Measurements from ENCODE around the gene TATDN2.
"Not testable (repeated sequence)": the region's sequence is repeated elsewhere in the genome, so short reads cannot be mapped to it uniquely, and the experiment has no call there.

Gene TATDN2

DNA sequence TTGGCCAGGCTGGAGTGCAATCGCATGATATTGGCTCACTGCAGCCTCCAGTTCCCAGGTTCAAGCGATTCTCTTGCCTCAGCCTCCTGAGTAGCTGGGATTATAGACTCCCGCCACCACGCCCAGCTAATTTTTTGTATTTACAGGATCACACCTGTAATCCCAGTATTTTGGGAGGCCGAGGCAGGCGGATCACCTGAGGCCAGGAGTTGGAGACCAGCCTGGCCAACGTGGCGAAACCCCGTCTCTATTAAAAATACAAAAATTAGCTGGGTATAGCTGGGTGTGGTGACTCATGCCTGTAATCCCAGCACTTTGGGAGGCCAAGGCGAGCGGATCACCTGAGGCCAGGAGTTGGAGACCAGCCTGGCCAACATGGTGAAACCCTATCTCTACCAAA is 24.2 kb downstream of the TATDN2 start:
- DNase-seq = not testable (repeated sequence)

GRCh38 chr3:10272977-10273376 is 24.7 kb downstream of the TATDN2 start:
- DNase-seq = no peak

DNA sequence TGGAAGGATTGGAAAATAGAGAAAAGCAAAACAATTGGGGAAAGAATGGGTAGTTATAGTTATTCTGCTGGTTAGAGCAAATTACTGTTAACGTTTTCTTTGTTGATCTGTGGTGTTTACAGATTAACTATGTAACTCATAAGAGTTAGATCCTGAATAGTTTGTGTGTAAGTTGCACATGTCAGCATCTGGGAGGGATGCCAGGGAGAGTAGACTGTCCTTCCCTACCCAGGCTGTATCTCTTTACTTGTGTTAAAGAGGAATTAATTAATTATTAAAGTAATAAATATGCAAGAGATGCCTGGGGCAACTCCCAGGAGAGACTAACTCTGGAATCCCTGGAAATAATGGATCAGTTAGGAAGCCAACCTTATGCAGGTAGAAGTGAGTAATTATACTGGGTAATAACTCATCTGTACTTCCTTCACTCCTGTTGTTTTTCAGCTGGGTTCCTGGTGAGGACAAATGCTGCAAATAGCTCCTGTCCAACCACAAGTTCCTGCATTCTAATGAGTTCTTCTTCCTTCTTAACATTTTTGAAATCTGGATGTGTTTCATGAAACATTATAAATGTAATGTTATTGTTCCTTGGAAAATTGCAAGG is 25.5 kb downstream of the TATDN2 start:
- DNase-seq = no peak

DNA sequence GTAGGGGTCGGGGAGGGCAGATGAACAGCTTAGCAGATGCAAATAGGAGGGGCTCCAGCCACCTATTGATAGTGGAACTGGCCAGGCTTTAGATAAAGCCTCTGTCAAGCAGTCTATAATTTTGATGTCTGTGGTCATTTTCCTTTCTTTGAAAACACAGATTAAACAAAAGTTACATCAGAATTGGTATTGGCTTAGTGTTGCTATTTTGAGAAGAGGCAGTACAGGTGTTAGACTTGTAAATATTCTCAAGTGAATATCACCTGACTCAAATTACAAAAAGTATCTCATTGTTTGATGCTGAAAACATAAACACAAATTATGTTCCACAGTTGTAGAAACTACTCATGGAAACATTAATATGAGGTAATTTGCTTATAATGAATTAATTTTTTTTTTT is 26.3 kb downstream of the TATDN2 start:
- DNase-seq = no peak

DNA sequence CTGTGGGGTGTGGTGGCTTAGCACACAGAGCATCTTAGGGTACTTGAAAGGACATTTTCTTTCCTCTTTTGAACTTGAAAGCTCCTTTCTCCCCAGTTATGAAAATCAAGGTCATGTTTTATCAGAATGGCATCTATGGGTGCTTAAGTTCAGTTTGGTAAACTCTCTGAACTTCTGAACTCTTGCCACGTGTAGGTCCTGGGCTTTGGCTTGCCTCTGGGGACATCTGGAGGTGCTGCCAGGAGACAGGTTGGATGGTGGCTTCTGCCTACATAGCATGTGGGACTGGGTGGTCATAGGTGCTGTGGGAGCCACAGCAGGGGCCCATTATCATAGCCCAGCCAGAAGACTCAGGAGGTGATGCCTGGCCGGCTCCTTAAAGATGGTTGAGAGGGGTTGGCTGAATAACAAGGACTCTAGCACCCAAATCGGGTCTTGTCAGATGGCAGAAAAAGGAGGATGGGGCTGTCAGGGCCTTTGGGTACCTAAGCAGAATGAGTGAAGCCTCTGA is 28.9 kb downstream of the TATDN2 start:
- DNase-seq = no peak

GRCh38 chr3:10278501-10278900 is 30.2 kb downstream of the TATDN2 start:
- no peak for DNase-seq

DNA sequence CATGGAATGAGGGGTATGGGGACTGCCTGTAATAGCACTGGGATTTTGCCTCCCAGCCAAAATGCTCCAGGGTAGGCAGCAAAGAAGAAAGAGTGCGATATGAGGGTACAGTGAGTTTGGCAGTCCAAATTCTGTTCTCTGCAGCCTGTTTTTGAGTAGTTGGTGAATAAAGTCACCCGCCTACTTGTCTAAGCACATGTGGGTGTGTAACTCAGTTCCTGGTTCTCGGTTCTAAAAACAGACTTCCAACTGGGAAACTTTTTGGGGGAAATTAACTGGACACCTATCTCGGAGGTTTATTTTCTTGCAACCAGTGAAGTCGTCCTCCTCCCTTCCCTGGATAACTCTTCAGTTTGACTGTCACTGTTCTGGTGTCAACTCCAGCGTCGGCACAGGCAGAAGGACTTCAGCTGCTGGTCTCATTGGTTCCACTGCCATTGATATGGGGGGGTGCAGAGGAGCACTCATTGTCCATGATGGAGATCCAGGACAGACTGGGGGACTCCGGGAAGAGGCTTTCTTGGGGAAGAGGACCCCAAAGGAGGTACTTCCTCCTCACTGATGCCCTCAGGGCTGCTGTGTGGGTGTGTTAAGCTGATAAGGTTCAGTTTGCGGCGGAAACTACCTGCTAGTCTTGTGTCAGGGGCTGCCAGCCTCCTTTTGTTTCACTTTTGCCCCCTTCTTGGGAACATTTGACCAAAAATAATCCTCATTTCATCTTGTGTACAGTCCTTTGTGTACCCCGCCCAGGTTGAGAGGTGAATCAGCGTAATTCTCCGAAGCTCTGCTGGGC is 31.3 kb downstream of the TATDN2 start:
- DNase-seq = no peak

- no peak for DNase-seq
Observed at GRCh38 chr3:10280177-10280529, 31.9 kb downstream of the TATDN2 start.

DNA sequence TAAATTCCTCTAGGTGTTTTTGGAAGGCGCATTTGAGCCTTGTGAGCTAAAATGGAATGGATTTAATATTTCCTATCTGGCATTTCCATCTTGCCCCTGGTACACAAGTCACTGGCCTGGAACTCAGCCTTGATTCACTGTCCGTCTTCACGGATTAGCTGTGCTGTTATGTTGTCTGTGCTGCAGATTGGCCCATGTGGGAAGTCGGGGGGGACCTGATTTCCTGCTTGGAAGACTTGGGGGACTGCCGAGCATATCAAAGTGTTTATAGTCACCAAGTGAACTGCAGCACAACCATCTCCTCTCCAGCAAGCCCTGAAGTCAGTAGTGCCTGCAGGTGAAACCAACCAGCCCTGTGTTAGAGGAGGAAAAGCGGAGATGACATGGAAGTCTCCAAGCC is 32.3 kb downstream of the TATDN2 start:
- DNase-seq = no peak

DNA sequence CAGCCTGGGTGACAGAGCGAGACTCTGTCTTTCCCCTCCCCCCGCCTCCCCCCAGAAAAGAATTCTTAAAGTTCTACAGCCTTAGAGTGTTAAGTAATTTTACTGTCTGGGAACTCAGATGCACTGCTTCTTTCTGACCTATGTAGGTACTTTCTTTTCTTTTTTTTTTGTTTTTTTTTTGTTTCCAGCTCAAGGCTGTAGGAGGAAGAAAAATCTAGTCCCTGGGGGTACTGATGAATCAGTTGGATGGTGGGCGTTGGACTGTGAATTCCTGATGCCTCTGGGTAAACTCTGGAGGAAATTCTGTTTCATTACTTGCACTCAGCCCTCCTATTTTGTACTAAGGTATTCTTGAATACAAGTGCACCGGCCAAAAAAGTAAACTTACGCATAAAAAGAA is 33.7 kb downstream of the TATDN2 start:
- no peak for DNase-seq

- DNase-seq = no peak
Observed at GRCh38 chr3:10283638-10284037, 35.4 kb downstream of the TATDN2 start.

- DNase-seq = no peak
Observed at GRCh38 chr3:10284496-10284895, 36.2 kb downstream of the TATDN2 start.

- DNase-seq = no peak
Observed at GRCh38 chr3:10285272-10286132, 37.2 kb downstream of the TATDN2 start.

DNA sequence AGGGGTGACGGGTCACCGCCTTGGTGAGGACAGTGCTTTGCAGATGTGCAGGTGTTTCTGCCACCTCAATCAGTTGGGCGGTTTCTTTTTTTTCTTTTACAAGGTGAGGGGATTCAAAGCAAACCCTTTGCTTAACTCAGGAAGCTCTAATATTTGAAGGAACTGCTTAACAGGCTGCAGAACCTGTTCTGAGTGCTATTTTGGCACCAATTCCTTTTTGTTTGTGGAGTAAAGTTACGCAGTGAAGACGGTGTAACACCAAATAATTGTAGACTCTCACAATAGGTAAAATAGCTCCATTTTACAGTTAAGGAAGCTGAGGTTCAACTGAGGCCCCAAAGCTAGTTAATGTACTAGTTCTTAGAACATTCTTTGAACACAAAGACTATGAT is 37.9 kb downstream of the TATDN2 start:
- no peak for DNase-seq

- peak; percentile 7 for DNase-seq
Observed at GRCh38 chr3:10286596-10287295, 38.5 kb downstream of the TATDN2 start.

GRCh38 chr3:10287936-10288574 is 39.8 kb downstream of the TATDN2 start:
- DNase-seq = no peak

- no peak for DNase-seq
Observed at GRCh38 chr3:10288575-10288960, 40.3 kb downstream of the TATDN2 start.

GRCh38 chr3:10289077-10289476 is 40.8 kb downstream of the TATDN2 start:
- DNase-seq = no peak

DNA sequence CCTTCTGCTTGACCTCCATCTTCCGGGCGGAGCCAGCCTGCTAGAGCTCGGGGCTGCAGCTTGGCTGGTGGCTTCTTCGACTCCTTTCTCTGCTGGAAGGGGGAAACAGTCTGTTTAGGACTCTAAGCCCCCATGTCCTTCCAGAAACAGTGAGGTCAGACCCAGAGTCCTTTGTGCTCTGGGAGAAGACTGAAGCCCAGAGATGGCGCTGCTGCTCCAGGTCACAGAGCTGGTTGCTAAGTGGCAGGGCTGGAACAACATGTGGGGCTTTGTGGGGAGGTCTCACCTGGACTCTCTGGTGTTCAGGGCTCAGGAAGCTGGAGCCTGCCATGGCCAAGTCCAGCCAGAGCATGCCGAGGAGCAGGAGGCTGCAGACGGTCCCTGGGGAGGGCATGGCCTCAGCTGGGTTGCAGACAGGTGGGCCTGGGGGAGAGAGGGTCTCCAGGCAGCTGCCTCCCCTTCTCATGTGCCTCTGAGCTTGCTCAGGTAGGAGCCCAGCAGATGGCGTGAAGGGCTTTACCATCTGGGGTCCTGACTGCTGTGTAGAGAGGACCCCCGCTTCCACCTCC is 41.6 kb downstream of the TATDN2 start:
- DNase-seq = no peak

DNA sequence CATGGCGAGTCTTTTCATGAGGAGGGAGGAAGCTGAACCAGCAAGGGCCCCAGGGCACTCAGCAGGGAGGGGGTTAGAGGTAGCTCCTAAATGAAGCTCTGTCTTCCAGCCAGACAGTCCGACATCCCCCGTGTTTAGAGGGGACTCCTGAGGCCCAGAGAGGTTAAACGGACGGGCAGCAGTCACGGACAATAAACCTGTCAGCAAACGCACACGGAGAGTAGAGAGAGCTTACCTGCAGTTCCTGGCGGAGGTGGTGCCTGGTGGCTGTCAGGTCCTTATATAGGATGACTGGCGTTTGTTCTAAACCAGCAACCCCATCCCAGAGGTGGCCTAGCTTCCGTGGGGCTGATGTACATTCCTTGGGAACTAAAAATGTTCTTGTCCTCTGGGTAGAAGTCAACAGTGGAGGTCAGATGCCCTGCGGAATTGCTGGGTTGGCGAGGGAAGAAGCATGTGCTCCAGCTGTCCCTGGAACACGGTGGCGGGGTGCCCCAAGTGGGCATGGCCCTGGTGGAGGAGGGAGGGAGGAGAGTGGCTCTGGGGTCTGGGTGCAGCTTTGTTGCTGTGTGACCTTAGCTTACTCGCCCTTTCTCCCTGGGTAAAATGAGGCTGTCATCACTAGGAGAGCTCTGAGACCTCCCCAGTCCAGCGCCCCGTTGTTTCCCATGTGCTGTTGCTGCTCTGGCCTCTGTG is 42.4 kb downstream of the TATDN2 start:
- no peak for DNase-seq

DNA sequence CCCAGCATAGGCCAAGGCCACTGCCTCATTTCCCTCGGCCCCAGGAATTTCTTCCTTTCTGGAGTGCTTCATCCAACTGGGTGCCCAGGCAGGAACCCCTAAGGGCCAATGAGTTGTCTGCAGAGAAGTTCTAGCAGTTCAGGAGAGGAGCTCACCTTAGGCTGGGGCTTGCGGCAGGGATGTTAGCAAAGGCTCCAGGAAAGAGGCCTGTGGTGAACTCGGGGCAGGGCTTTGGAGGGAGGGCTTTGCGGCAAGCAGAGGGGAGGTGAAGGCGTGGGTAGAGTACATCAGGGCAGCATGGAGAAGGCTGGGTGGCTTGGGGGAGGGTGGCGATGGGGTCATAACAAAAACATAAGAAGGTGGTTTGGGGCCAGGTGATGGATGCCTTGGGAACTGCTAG is 43.4 kb downstream of the TATDN2 start:
- DNase-seq = no peak

All from NCI-H526 treated with DMSO at 0.1 percent for 48 hours (cell line).